Adrenal gland (tissue), 12 donors: ENCODE data around the gene HRH2. TPM values are rescaled to one million over a fixed set of nuclear protein-coding genes. Genes with fewer than 3 reads are reported as not detected.

Source experiments
- DNase-seq, 7 donors: peaks; one replicate each; pipeline ENCODE4 v3.0.0-alpha.2; 2019 to 2020
- H3K27ac ChIP-seq, 5 donors: fragments of 200-600 bp; sonication (generic) in 4 of 5; 1 replicate in 3 of 5; 2 replicates in 2 of 5; pipeline versions ENCODE4 v1.5.1 to v1.8.0; 2016 to 2020; ENCODE audit warnings: mild to moderate bottlenecking in 1 of 5
- H3K27me3 ChIP-seq: fragments of 200-600 bp; 2 replicates; pipeline ENCODE4 v1.8.0; 2021
- H3K36me3 ChIP-seq, 2 donors: fragments of 200-600 bp; replicated peaks in 1 of 2; 1 replicate in 1 of 2; 2 replicates in 1 of 2; pipeline versions ENCODE4 v1.5.1 to v1.8.0; 2018 to 2022
- H3K4me1 ChIP-seq, 2 donors: fragments of 200-600 bp; replicated peaks in 1 of 2; 1 replicate in 1 of 2; 2 replicates in 1 of 2; pipeline versions ENCODE4 v1.5.1 to v1.8.0; 2018 to 2021
- H3K4me3 ChIP-seq, 4 donors: fragments of 200-600 bp; sonication (generic) in 3 of 4; one replicate each; pipeline ENCODE4 v1.5.1; 2016 to 2018
- H3K9me3 ChIP-seq, 3 donors: fragments of 200-600 bp; sonication (generic) in 1 of 3; replicated peaks in 1 of 3; 1 replicate in 2 of 3; 2 replicates in 1 of 3; pipeline versions ENCODE4 v1.5.1 to v1.8.0; 2016 to 2021
- POLR2A ChIP-seq, 2 donors: fragments of 450-650 bp; IDR thresholded peaks; one replicate each; pipeline ENCODE4 v1.6.1; 2017; ENCODE audit warnings: antibody characterized with exemption in 2 of 2, mild to moderate bottlenecking in 2 of 2, moderate library complexity in 1 of 2
- WGBS, 4 donors: extraction: QIAGEN DNeasy Blood & Tissue Kit in 2 of 4; methylation state at CpG; one replicate each; pipeline versions ENCODE4 v1.1.5 to v1.1.7; 2013 to 2017; 5-methylcytosine and 5-hydroxymethylcytosine counted together
- intact Hi-C, 2 donors: fragments of 100-400 bp; cut with DNase I; formaldehyde crosslinking; loops; one replicate each; pipeline versions ENCODE4 v1.14.1 to v1.15.0; 2022 to 2023
- polyA plus RNA-seq, 3 donors: library from polyadenylated mRNA; stranded (reverse); fragments of 200-250 nt in 2 of 3; fragments of 350-450 nt in 1 of 3; fragmentation: Illumina TruSeq in 1 of 3; extraction: RNeasy Lipid Tissue Mini Kit (QIAGEN cat#74804) in 1 of 3; gene quantifications; one replicate each; pipeline ENCODE4 v1.2.3, GENCODE V29; 2013 to 2014
- total RNA-seq, 9 donors: library from RNA; depleted of rRNA in 4 of 9; stranded (reverse); fragments of >200 nt in 4 of 9; fragments of 120-200 nt in 1 of 9; fragmentation: NEBNext Ultra II Directional in 1 of 9; extraction: Animal tissue kit (Norgen Biotek cat#: 25700) in 1 of 9; gene quantifications; one replicate each; pipeline versions ENCODE4 v1.1.0 to v1.2.4, GENCODE V29; 2013 to 2023
- TF ChIP-seq, protein P1 (sequence below), 6 experiments: fragments of 450-650 bp in 4 of 6; fragments of 200-600 bp in 2 of 6; sonication (generic) in 1 of 6; IDR thresholded peaks; 1 replicate in 5 of 6; 2 replicates in 1 of 6; pipeline versions ENCODE4 v1.5.1 to v1.8.0; 2016 to 2021; ENCODE audit warnings: antibody characterized with exemption in 6 of 6, mild to moderate bottlenecking in 2 of 6, moderate library complexity in 1 of 6
- donor health status: healthy with polysubstance abuse.
- donor health status: Bipolar disorder and iron deficiency.
- donor health status: DM: yes; HTN: yes; CAD: no.
- donor health status: DM: no; HTN: no; CAD: no.
- donor health status: DM: no; HTN: no; CAD: no.
- donor health status: DM: yes; HTN: yes; CAD: no.

The HRH2 gene
- total and polyA plus RNA-seq, 12 donors: 0.22 to 7.3 (median 3.1) TPM

DNA sequence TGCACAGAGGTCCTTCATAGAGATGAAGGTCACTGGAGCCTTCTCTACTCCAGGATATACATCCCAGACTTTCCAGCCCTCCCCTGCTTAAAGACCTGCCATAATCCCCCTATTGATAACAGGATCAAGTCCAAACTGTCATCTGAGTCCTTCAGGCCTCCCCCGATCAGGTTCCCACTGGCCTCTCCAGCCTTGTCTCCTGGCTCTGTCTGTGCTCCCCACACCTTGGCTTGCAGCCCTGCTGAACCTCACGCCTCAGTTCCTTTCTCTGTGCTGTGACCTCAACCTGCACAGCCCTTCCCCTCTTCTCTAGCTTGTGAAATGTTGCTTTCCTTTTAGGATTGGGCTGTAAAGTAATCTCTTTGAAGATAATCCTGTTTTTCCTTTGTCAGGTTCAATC lies 2.5 kb upstream of the HRH2 start:
- no peaks in the 10 kb centered on the region for H3K4me1 ChIP-seq
- H3K27me3 ChIP-seq: peaks cover 21% of the 10 kb centered on the region
- WGBS, 4 donors: 69 to 81% (median 73%) methylated on average over 2 of the region's 2 CpGs
- H3K4me3 ChIP-seq: no peak overlapping the region
- intact Hi-C loops: no loop called here
- no peaks in the 10 kb centered on the region for H3K9me3 ChIP-seq
- H3K36me3 ChIP-seq: no peaks in the 10 kb centered on the region
- TF ChIP-seq, protein P1, sequence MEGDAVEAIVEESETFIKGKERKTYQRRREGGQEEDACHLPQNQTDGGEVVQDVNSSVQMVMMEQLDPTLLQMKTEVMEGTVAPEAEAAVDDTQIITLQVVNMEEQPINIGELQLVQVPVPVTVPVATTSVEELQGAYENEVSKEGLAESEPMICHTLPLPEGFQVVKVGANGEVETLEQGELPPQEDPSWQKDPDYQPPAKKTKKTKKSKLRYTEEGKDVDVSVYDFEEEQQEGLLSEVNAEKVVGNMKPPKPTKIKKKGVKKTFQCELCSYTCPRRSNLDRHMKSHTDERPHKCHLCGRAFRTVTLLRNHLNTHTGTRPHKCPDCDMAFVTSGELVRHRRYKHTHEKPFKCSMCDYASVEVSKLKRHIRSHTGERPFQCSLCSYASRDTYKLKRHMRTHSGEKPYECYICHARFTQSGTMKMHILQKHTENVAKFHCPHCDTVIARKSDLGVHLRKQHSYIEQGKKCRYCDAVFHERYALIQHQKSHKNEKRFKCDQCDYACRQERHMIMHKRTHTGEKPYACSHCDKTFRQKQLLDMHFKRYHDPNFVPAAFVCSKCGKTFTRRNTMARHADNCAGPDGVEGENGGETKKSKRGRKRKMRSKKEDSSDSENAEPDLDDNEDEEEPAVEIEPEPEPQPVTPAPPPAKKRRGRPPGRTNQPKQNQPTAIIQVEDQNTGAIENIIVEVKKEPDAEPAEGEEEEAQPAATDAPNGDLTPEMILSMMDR (IDR thresholded peaks at IDR 0.05): no peak
- no peak for TF ChIP-seq POLR2A (IDR thresholded peaks at IDR 0.05)
- H3K27ac ChIP-seq: no peak overlapping the region
- no peak for DNase-seq

- Histone ChIP-seq H3K27me3 (peaks cover 21% of the 10 kb centered on the region), H3K36me3 (no peaks in the 10 kb centered on the region), H3K4me1 (no peaks in the 10 kb centered on the region), H3K4me3 (no peak overlapping the region), H3K9me3 (no peaks in the 10 kb centered on the region), H3K27ac (no peak overlapping the region)
- intact Hi-C loops: no loop called here
- WGBS, 4 donors: 58 to 67% (median 63%) methylated on average over 5 to 8 of the region's 8 CpGs
- DNase-seq: no peak
- TF ChIP-seq, protein P1 (IDR thresholded peaks at IDR 0.05): no peak
- TF ChIP-seq POLR2A (IDR thresholded peaks at IDR 0.05): no peak
These were observed 905 bp upstream of the HRH2 start for GRCh38 chr5:175656966-175657365.

GRCh38 chr5:175658299-175659145 lies 651 bp downstream of the HRH2 start:
- peak in 1 of 7 donors; percentile 60 for DNase-seq
- Histone ChIP-seq H3K4me1 (no peaks in the 10 kb centered on the region), H3K9me3 (no peaks in the 10 kb centered on the region), H3K27ac (peak overlapping the region in 2 of 5 donors; percentile 12 to 44), H3K4me3 (peak overlapping the region in 1 of 4 donors; percentile 55), H3K27me3 (peaks cover 21% of the 10 kb centered on the region), H3K36me3 (no peaks in the 10 kb centered on the region)
- intact Hi-C loops: no loop called here
- TF ChIP-seq POLR2A (IDR thresholded peaks at IDR 0.05): no peak
- TF ChIP-seq, protein P1 (IDR thresholded peaks at IDR 0.05): no peak
- 12 to 25% (median 14%) methylated on average over 13 to 41 of the region's 41 CpGs for WGBS, 4 donors

DNA sequence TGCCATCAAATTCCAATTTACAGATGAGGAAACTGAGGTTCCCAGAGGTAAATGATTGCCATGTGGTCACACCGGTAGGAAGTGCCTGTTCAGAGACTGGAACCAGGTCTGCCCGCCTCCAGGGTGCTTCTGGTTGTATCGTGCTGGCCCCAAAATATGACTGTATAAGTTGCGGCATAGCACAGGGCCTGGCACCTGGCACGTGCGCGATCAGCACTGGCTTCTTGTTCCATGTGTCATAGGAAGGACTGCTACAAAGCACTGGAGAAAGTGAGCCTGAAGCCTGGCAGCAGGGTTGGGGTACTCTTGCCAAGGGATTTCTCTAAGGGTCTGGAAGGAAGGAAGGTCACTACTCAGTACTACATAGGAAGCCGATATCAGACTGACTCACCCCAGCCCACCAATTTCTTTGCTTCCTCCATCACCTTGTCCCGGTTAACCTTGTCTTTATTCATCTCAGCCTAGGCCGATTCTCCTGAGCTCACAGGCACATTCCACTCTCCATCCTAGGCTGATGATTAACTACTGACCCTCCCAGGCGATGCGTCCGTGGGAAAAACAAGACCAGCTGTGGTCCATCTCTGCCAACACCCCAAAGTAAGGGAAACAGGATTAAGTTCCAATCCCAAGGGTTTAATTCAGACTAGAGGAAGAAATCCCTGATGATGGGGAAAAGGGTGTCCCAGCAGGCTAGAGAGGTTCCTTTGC lies 1.8 kb downstream of the HRH2 start:
- H3K36me3 ChIP-seq: no peaks in the 10 kb centered on the region
- no peak for DNase-seq
- H3K27ac ChIP-seq: no peak overlapping the region
- TF ChIP-seq, protein P1 (IDR thresholded peaks at IDR 0.05): no peak
- no peak for TF ChIP-seq POLR2A (IDR thresholded peaks at IDR 0.05)
- no peak overlapping the region for H3K4me3 ChIP-seq
- 75 to 84% (median 80%) methylated on average over 10 to 13 of the region's 13 CpGs for WGBS, 4 donors
- H3K9me3 ChIP-seq: no peaks in the 10 kb centered on the region
- peaks cover 21% of the 10 kb centered on the region for H3K27me3 ChIP-seq
- intact Hi-C loops: no loop called here
- H3K4me1 ChIP-seq: no peaks in the 10 kb centered on the region
